HepG2 (cell line): Measurements from ENCODE around the gene SIRT5. TPM values are rescaled to one million over a fixed set of nuclear protein-coding genes. Genes with fewer than 3 reads are reported as not detected.
A peak's percentile ranks its signal among the peaks of the same experiment; 100 is the strongest.

ENCODE experiments used
- CENPT ChIP-seq: sonication (generic); formaldehyde crosslinking; IDR thresholded peaks from 2 replicates; pipeline ENCODE4 v1.8.0; 2022; ENCODE audit warnings: low read depth, mild to moderate bottlenecking, moderate library complexity, missing genetic modification reagents
- DPF2 ChIP-seq: sonication (generic); formaldehyde crosslinking; IDR thresholded peaks from 2 replicates; pipeline ENCODE4 v1.4.0; 2020; ENCODE audit warnings: mild to moderate bottlenecking, low read depth, missing genetic modification reagents, borderline replicate concordance
- ESRRA ChIP-seq: sonication (generic); formaldehyde crosslinking; IDR thresholded peaks from 2 replicates; pipeline ENCODE4 v1.5.1; 2020; ENCODE audit warnings: mild to moderate bottlenecking, low read depth, missing genetic modification reagents
- FOXA1 ChIP-seq, 2 experiments: fragments of 450-650 bp in 1 of 2; sonication (generic) in 1 of 2; formaldehyde crosslinking in 1 of 2; IDR thresholded peaks; 2 replicates each; pipeline versions ENCODE4 v1.4.0 to v1.6.1; 2016 to 2020; ENCODE audit warnings: missing genetic modification reagents in 1 of 2
- HINFP ChIP-seq: sonication (generic); formaldehyde crosslinking; IDR thresholded peaks from 2 replicates; pipeline ENCODE4 v1.4.0; 2020; ENCODE audit warnings: low read depth, mild to moderate bottlenecking, missing genetic modification reagents
- IRF1 ChIP-seq: sonication (generic); formaldehyde crosslinking; IDR thresholded peaks from 2 replicates; pipeline ENCODE4 v1.4.0; 2020; ENCODE audit warnings: low read depth, mild to moderate bottlenecking, missing genetic modification reagents
- KDM3A ChIP-seq: IDR thresholded peaks from 2 replicates; pipeline ENCODE4 v1.6.1; 2018; ENCODE audit warnings: low read depth, missing compliant biosample characterization
- MAFG ChIP-seq: sonication (generic); formaldehyde crosslinking; IDR thresholded peaks from 2 replicates; pipeline ENCODE4 v1.5.1; 2020; ENCODE audit warnings: mild to moderate bottlenecking, missing genetic modification reagents
- NFYB ChIP-seq: sonication (generic); formaldehyde crosslinking; IDR thresholded peaks from 2 replicates; pipeline ENCODE4 v1.4.0; 2020; ENCODE audit warnings: missing genetic modification reagents
- PHF8 ChIP-seq: sonication (generic); formaldehyde crosslinking; IDR thresholded peaks from 2 replicates; pipeline ENCODE4 v1.5.0; 2020; ENCODE audit warnings: missing genetic modification reagents
- SALL2 ChIP-seq: sonication (generic); formaldehyde crosslinking; IDR thresholded peaks from 2 replicates; pipeline ENCODE4 v1.8.1; 2023; ENCODE audit warnings: mild to moderate bottlenecking, missing genetic modification reagents, inconsistent platforms
- THAP11 ChIP-seq: IDR thresholded peaks from 2 replicates; pipeline ENCODE4 v1.6.1; 2016; ENCODE audit warnings: missing biosample characterization, missing genetic modification reagents
- ZBTB1 ChIP-seq: sonication (generic); formaldehyde crosslinking; IDR thresholded peaks from 2 replicates; pipeline ENCODE4 v1.4.0; 2020; ENCODE audit warnings: missing genetic modification reagents, borderline replicate concordance
- ZNF160 ChIP-seq: sonication (generic); formaldehyde crosslinking; IDR thresholded peaks from 2 replicates; pipeline ENCODE4 v1.8.0; 2022; ENCODE audit warnings: mild to moderate bottlenecking, inconsistent platforms, missing genetic modification reagents
- ZNF33B ChIP-seq: sonication (generic); formaldehyde crosslinking; IDR thresholded peaks from 2 replicates; pipeline ENCODE4 v1.5.1; 2020; ENCODE audit warnings: mild to moderate bottlenecking, missing genetic modification reagents
- ZNF512B ChIP-seq: sonication (generic); formaldehyde crosslinking; IDR thresholded peaks from 2 replicates; pipeline ENCODE4 v1.5.1; 2020; ENCODE audit warnings: missing genetic modification reagents, mild to moderate bottlenecking, borderline replicate concordance
- ZNF891 ChIP-seq: sonication (generic); formaldehyde crosslinking; IDR thresholded peaks from 2 replicates; pipeline ENCODE4 v1.5.0; 2020; ENCODE audit warnings: mild to moderate bottlenecking, missing genetic modification reagents
- polyA plus RNA-seq, 8 experiments: library from polyadenylated mRNA; depleted of rRNA in 3 of 8; stranded (reverse) in 7 of 8; unstranded in 1 of 8; fragments of >200 nt; fragmentation: Illumina TruSeq in 4 of 8; extraction: Trizol in 4 of 8; gene quantifications; 2 replicates each; pipeline versions ENCODE4 v1.2.1 to v1.2.3, GENCODE V29; 2011 to 2016; ENCODE audit warnings: low read depth in 4 of 8, missing spikeins in 1 of 8, mixed read lengths in 1 of 8; ENCODE audit not compliant: insufficient read depth in 1 of 8
- total RNA-seq, 5 experiments: library from RNA; depleted of rRNA; stranded (reverse); fragments of >200 nt; fragmentation: Illumina TruSeq; extraction: Trizol; gene quantifications; 2 replicates each; pipeline ENCODE4 v1.2.3, GENCODE V29; 2016; ENCODE audit warnings: low read depth in 1 of 5
- TF ChIP-seq, protein P1 (sequence below): IDR thresholded peaks from 2 replicates; pipeline ENCODE4 v1.6.1; 2016; ENCODE audit warnings: low read depth
- TF ChIP-seq, protein P2 (sequence below): sonication (generic); formaldehyde crosslinking; IDR thresholded peaks from 2 replicates; pipeline ENCODE4 v1.4.0; 2020; ENCODE audit warnings: missing genetic modification reagents, borderline replicate concordance

Gene SIRT5
- total and polyA plus RNA-seq, 2 of the 13 experiments (the other 11 are each of a cell fraction or from before 2014, with no cell fraction given), result 14.1 to 16.6 TPM

GRCh38 chr6:13604546-13605416, 30.4 kb downstream of the SIRT5 start (continued):
- TF ChIP-seq, protein P1, sequence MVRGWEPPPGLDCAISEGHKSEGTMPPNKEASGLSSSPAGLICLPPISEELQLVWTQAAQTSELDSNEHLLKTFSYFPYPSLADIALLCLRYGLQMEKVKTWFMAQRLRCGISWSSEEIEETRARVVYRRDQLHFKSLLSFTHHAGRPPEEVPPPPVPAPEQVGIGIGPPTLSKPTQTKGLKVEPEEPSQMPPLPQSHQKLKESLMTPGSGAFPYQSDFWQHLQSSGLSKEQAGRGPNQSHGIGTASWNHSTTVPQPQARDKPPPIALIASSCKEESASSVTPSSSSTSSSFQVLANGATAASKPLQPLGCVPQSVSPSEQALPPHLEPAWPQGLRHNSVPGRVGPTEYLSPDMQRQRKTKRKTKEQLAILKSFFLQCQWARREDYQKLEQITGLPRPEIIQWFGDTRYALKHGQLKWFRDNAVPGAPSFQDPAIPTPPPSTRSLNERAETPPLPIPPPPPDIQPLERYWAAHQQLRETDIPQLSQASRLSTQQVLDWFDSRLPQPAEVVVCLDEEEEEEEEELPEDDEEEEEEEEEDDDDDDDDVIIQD, result no peak
- peak; percentile 87 for TF ChIP-seq HINFP (CRISPR knock-in tag)
- no peak for TF ChIP-seq ZNF33B
- TF ChIP-seq ESRRA (CRISPR knock-in tag), result no peak; the same call in 1 of the 2 replicates
- peak; percentile 86 for TF ChIP-seq FOXA1 (IDR thresholded peaks at IDR 0.05)
- TF ChIP-seq FOXA1 (CRISPR knock-in tag; IDR thresholded peaks at IDR 0.05), result peak; percentile 97
- peak; percentile 89 for TF ChIP-seq DPF2
- 0 out of 2 replicates have a peak, but pooled peaks have one; percentile 64 for TF ChIP-seq ZNF160 (CRISPR knock-in tag)
- no peak for TF ChIP-seq ZNF891
- no peak for TF ChIP-seq IRF1 (CRISPR knock-in tag)
- no peak for TF ChIP-seq CENPT
- peak; percentile 33; the same call in 1 of the 2 replicates for TF ChIP-seq SALL2 (CRISPR knock-in tag)
- 0 out of 2 replicates have a peak, but pooled peaks have one; percentile 69 for TF ChIP-seq KDM3A (CRISPR knock-in tag)
- no peak for TF ChIP-seq ZBTB1
- TF ChIP-seq MAFG (CRISPR knock-in tag), result no peak
- TF ChIP-seq NFYB (CRISPR knock-in tag), result peak; percentile 54
- 0 out of 2 replicates have a peak, but pooled peaks have one; percentile 17 for TF ChIP-seq ZNF512B (CRISPR knock-in tag)
- TF ChIP-seq PHF8, result no peak
- TF ChIP-seq THAP11 (CRISPR knock-in tag), result peak; percentile 75
- TF ChIP-seq, protein P2, sequence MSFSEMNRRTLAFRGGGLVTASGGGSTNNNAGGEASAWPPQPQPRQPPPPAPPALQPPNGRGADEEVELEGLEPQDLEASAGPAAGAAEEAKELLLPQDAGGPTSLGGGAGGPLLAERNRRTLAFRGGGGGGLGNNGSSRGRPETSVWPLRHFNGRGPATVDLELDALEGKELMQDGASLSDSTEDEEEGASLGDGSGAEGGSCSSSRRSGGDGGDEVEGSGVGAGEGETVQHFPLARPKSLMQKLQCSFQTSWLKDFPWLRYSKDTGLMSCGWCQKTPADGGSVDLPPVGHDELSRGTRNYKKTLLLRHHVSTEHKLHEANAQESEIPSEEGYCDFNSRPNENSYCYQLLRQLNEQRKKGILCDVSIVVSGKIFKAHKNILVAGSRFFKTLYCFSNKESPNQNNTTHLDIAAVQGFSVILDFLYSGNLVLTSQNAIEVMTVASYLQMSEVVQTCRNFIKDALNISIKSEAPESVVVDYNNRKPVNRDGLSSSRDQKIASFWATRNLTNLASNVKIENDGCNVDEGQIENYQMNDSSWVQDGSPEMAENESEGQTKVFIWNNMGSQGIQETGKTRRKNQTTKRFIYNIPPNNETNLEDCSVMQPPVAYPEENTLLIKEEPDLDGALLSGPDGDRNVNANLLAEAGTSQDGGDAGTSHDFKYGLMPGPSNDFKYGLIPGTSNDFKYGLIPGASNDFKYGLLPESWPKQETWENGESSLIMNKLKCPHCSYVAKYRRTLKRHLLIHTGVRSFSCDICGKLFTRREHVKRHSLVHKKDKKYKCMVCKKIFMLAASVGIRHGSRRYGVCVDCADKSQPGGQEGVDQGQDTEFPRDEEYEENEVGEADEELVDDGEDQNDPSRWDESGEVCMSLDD (CRISPR knock-in tag), result no peak
